Left ventricle myocardium superior (tissue), 1 donor: ENCODE results near the gene BAIAP3. TPM values are rescaled to one million over a fixed set of nuclear protein-coding genes. Genes with fewer than 3 reads are reported as not detected.

ENCODE experiments used
- total RNA-seq: library from RNA; stranded (reverse); fragmentation: NEBNext Ultra II Directional; extraction: Animal tissue kit (Norgen Biotek cat#: 25700); gene quantifications from one replicate; pipeline ENCODE4 v1.2.1, GENCODE V29; 2021
- donor health status: DM: no; HTN: yes; CAD: no; lungs with severe emphysema.

Gene BAIAP3
- total RNA-seq, 1 donor from 2014 or later = 5.2 TPM

Other genes with a start within 250 kb of the BAIAP3 start
- gene C1QTNF8, start 237.4 kb upstream of the BAIAP3 start, total RNA-seq = not detected
- 3.2 TPM for gene CACNA1H, start 180.5 kb upstream of the BAIAP3 start, total RNA-seq
- not detected for gene TPSG1, start 108.4 kb upstream of the BAIAP3 start, total RNA-seq
- 7.3 TPM for gene TPSB2, start 103.5 kb upstream of the BAIAP3 start, total RNA-seq
- gene TPSAB1, start 92.9 kb upstream of the BAIAP3 start, total RNA-seq = 4.3 TPM
- 0.50 TPM for gene TPSD1, start 77.6 kb upstream of the BAIAP3 start, total RNA-seq
- gene UBE2I, start 24.0 kb upstream of the BAIAP3 start, total RNA-seq = 93.8 TPM
- gene TSR3, start 18.2 kb downstream of the BAIAP3 start, total RNA-seq = 55.9 TPM
- gene GNPTG, start 18.3 kb downstream of the BAIAP3 start, total RNA-seq = 37.6 TPM
- 16.4 TPM for gene UNKL, start 81.1 kb downstream of the BAIAP3 start, total RNA-seq
- 13.3 TPM for gene UQCC4, start 87.1 kb downstream of the BAIAP3 start, total RNA-seq
- gene PERCC1, start 97.4 kb downstream of the BAIAP3 start, total RNA-seq = 0.27 TPM
- 1.6 TPM for gene CCDC154, start 110.9 kb downstream of the BAIAP3 start, total RNA-seq
- gene CLCN7, start 141.4 kb downstream of the BAIAP3 start, total RNA-seq = 53.2 TPM
- gene PTX4, start 155.3 kb downstream of the BAIAP3 start, total RNA-seq = not detected
- 21.6 TPM for gene TELO2, start 159.7 kb downstream of the BAIAP3 start, total RNA-seq
- 28.8 TPM for gene TMEM204, start 200.0 kb downstream of the BAIAP3 start, total RNA-seq